Naive thymus-derived CD8-positive, alpha-beta T cell (primary cell): ENCODE data around the gene GABRB1. TPM values are rescaled to one million over a fixed set of nuclear protein-coding genes. Genes with fewer than 3 reads are reported as not detected.

Experiments
- ATAC-seq, 2 donors: fragments of 150-1000 bp; cut with Tn5 transposase in 1 of 2; sonication (Bioruptor Pico), chemical (Tn5 transposase) in 1 of 2; 1 replicate in 1 of 2; 2 replicates in 1 of 2; pipeline ENCODE4 v1.10.0; 2021; ENCODE audit warnings: mild to moderate bottlenecking in 2 of 2, moderate library complexity in 2 of 2
- POLR2A ChIA-PET: fragments of 350-600 bp; sonication (Branson Sonifier 250); formaldehyde crosslinking; loops from one replicate; lab custom pipeline; 2021; ENCODE audit warnings: antibody characterized with exemption; lab: Charles Lee
- DNase-seq, 10 donors: peaks; one replicate each; pipeline versions ENCODE4 v3.0.0 to v3.0.0-alpha.2; 2020 to 2022
- H3K27ac Mint-ChIP-seq, 10 donors: one replicate each; pipeline ENCODE4 v1.8.0; 2020 to 2022; ENCODE audit warnings: mild to moderate bottlenecking in 10 of 10, mixed read lengths in 10 of 10, moderate library complexity in 4 of 10, inconsistent platforms in 1 of 10
- H3K27me3 Mint-ChIP-seq, 5 donors: one replicate each; pipeline ENCODE4 v1.8.0; 2021 to 2022; ENCODE audit warnings: mixed read lengths in 5 of 5
- H3K36me3 Mint-ChIP-seq, 3 donors: one replicate each; pipeline ENCODE4 v1.8.0; 2020 to 2022; ENCODE audit warnings: mixed read lengths in 3 of 3, mild to moderate bottlenecking in 2 of 3, inconsistent platforms in 1 of 3
- H3K4me1 Mint-ChIP-seq, 4 donors: one replicate each; pipeline ENCODE4 v1.8.0; 2021 to 2022; ENCODE audit warnings: mixed read lengths in 4 of 4
- H3K4me3 Mint-ChIP-seq, 10 donors: one replicate each; pipeline ENCODE4 v1.8.0; 2020 to 2022; ENCODE audit warnings: mild to moderate bottlenecking in 10 of 10, mixed read lengths in 10 of 10, moderate library complexity in 6 of 10, inconsistent platforms in 1 of 10
- H3K9me3 Mint-ChIP-seq, 9 donors: one replicate each; pipeline ENCODE4 v1.8.0; 2020 to 2022; ENCODE audit warnings: mixed read lengths in 9 of 9, mild to moderate bottlenecking in 3 of 9, inconsistent platforms in 1 of 9, moderate library complexity in 1 of 9
- polyA plus RNA-seq, 3 donors: library from polyadenylated mRNA; unstranded; fragments of 300-500 nt; fragmentation: Illumina TruSeq; gene quantifications; one replicate each; pipeline ENCODE4 v1.2.3, GENCODE V29; 2021
- total RNA-seq, 8 experiments: library from RNA in 2 of 8; stranded (reverse) in 2 of 8; gene quantifications; one replicate each; pipeline ENCODE4 v1.2.3 and lab custom pipeline; 2021 to 2026

The GABRB1 gene
- total and polyA plus RNA-seq, 5 experiments from 2014 or later = not detected

GRCh38 chr4:47145630-47146029 is 114.3 kb downstream of the GABRB1 start:
- no peaks in the 10 kb centered on the region for H3K36me3 Mint-ChIP-seq
- no peaks in the 10 kb centered on the region for H3K4me1 Mint-ChIP-seq
- no peak for ATAC-seq
- H3K9me3 Mint-ChIP-seq = no peaks in the 10 kb centered on the region
- H3K27me3 Mint-ChIP-seq = peaks cover 2 to 31% (median 11%) of the 10 kb centered on the region in 5 donors
- DNase-seq = no peak
- no peak overlapping the region for H3K4me3 Mint-ChIP-seq
- no peak overlapping the region for H3K27ac Mint-ChIP-seq
- POLR2A ChIA-PET = no interaction called here

- ATAC-seq (no peak), DNase-seq (no peak)
- Mint-ChIP-seq H3K27me3 (peaks cover 0 to 17% (median 2%) of the 10 kb centered on the region in 5 donors), H3K4me1 (no peaks in the 10 kb centered on the region), H3K9me3 (no peaks in the 10 kb centered on the region), H3K4me3 (no peak overlapping the region), H3K36me3 (no peaks in the 10 kb centered on the region), H3K27ac (no peak overlapping the region)
- POLR2A ChIA-PET = no interaction called here
Measured at GRCh38 chr4:47154816-47155370, 123.5 kb downstream of the GABRB1 start.

- no peak overlapping the region for H3K4me3 Mint-ChIP-seq
- H3K9me3 Mint-ChIP-seq = no peaks in the 10 kb centered on the region
- no peak for DNase-seq
- H3K4me1 Mint-ChIP-seq = peaks cover 0 to 3% (median 1%) of the 10 kb centered on the region in 4 donors
- ATAC-seq = no peak
- peaks cover 0 to 17% (median 2%) of the 10 kb centered on the region in 5 donors for H3K27me3 Mint-ChIP-seq
- H3K27ac Mint-ChIP-seq = no peak overlapping the region
- POLR2A ChIA-PET = no interaction called here
- H3K36me3 Mint-ChIP-seq = no peaks in the 10 kb centered on the region
Measured at GRCh38 chr4:47155919-47156318, 124.6 kb downstream of the GABRB1 start.

GRCh38 chr4:47160095-47160494 is 128.7 kb downstream of the GABRB1 start:
- Mint-ChIP-seq H3K9me3 (peaks cover 0 to under 1% (median 0%) of the 10 kb centered on the region in 9 donors), H3K36me3 (no peaks in the 10 kb centered on the region), H3K27me3 (peaks cover 0 to 1% (median 0%) of the 10 kb centered on the region in 5 donors), H3K27ac (no peak overlapping the region), H3K4me3 (no peak overlapping the region), H3K4me1 (peaks cover 0 to 3% (median 1%) of the 10 kb centered on the region in 4 donors)
- DNase-seq = no peak
- no peak for ATAC-seq
- POLR2A ChIA-PET = no interaction called here

DNA sequence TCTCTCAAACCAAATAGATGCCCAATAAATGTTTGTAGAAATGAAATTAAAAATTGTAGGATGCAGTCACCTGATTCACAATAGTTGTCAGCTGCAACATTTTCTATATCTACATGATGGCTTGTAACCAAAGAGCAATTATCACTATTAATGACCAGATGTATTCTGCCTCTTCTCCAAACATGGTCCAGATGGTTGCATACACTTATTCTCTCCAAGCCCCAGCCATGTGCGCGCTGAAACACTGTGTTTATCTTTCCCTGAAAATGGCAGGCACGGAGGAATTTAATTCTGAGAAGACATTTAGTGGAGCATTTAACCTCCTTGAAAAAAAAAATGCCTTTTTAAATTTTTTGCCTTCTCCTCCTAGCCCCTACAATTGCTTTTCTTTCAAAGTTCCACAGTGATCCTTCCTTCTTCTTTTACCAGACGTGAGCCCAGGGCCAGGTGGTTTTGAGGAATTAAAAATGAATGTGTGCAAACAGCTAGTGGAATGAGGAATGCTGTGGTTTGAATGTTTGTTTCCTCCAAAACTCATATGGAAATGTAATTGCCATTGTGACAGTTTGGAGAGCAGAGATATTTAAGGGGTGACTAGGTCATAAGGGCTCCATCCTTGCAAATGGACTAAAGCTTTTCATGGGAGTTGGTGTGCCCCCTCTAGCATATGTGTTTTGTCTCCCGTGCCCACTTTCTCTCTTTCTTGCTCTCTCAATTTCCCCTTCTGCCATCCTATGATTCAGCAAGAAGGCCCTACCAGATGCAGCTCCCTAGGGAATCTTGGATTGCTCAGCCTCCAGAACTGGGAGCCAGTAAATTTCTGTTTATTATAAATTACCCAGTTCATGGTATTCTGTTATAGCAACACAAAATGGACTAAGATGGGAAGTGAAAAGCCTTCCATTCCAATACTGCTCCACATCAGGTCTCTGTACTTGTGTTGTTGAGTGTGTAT is 136.0 kb downstream of the GABRB1 start:
- H3K36me3 Mint-ChIP-seq = no peaks in the 10 kb centered on the region
- no peak for ATAC-seq
- DNase-seq = no peak
- POLR2A ChIA-PET = no interaction called here
- no peaks in the 10 kb centered on the region for H3K4me1 Mint-ChIP-seq
- no peak overlapping the region for H3K4me3 Mint-ChIP-seq
- no peak overlapping the region for H3K27ac Mint-ChIP-seq
- H3K9me3 Mint-ChIP-seq = peaks cover 0 to 8% (median 2%) of the 10 kb centered on the region in 9 donors
- H3K27me3 Mint-ChIP-seq = peaks cover 0 to 3% (median 0%) of the 10 kb centered on the region in 5 donors

DNA sequence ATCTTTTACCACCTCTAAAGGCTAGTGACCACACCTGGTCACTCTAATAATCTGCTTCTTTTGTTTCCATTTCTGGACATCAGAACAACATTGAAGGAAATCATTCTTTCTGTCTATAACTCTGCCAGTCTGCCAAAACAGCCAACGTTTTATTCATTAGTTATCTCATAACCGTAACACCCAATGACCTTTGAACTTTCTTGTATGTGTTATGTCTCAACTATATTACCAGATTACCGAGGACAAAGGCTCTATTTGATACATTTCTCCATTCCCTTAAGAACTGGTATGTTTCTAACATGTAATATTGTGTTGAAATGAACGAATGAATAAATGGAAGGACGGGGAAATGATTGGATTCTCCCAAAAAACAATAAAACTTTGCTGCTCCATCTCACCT is 152.7 kb downstream of the GABRB1 start:
- Mint-ChIP-seq H3K4me1 (no peaks in the 10 kb centered on the region), H3K4me3 (no peak overlapping the region), H3K9me3 (no peaks in the 10 kb centered on the region), H3K27ac (no peak overlapping the region), H3K27me3 (peaks cover 3 to 19% (median 9%) of the 10 kb centered on the region in 5 donors), H3K36me3 (no peaks in the 10 kb centered on the region)
- DNase-seq = no peak
- ATAC-seq = no peak
- POLR2A ChIA-PET = no interaction called here

GRCh38 chr4:47185761-47186160 is 154.4 kb downstream of the GABRB1 start:
- no peak overlapping the region for H3K27ac Mint-ChIP-seq
- no peaks in the 10 kb centered on the region for H3K4me1 Mint-ChIP-seq
- no peaks in the 10 kb centered on the region for H3K9me3 Mint-ChIP-seq
- ATAC-seq (no peak), DNase-seq (no peak)
- peaks cover 3 to 19% (median 9%) of the 10 kb centered on the region in 5 donors for H3K27me3 Mint-ChIP-seq
- no peaks in the 10 kb centered on the region for H3K36me3 Mint-ChIP-seq
- H3K4me3 Mint-ChIP-seq = no peak overlapping the region
- POLR2A ChIA-PET = no interaction called here

DNA sequence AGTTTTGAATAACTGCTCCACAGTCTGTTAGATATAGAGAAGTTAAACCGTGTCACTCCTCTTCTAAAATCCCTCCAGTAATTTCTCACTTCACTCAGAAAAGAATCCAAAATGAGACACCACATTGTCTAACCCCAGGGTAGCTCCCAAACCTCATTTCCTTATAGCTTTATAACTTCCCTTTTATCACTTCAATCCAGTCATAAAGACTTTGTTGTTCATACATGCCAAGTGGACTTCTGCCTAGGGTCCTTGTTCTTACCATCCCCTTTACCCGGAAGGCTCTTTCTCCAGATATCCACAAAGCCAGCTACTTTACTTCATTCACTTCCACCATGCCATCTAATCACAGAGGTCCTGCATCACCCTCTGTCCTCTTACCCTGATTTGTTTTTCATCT is 156.2 kb downstream of the GABRB1 start:
- Mint-ChIP-seq H3K36me3 (no peaks in the 10 kb centered on the region), H3K4me1 (no peaks in the 10 kb centered on the region), H3K4me3 (no peak overlapping the region), H3K27ac (no peak overlapping the region), H3K9me3 (no peaks in the 10 kb centered on the region), H3K27me3 (peaks cover 0 to 19% (median 9%) of the 10 kb centered on the region in 5 donors)
- ATAC-seq (no peak), DNase-seq (no peak)
- POLR2A ChIA-PET = no interaction called here

DNA sequence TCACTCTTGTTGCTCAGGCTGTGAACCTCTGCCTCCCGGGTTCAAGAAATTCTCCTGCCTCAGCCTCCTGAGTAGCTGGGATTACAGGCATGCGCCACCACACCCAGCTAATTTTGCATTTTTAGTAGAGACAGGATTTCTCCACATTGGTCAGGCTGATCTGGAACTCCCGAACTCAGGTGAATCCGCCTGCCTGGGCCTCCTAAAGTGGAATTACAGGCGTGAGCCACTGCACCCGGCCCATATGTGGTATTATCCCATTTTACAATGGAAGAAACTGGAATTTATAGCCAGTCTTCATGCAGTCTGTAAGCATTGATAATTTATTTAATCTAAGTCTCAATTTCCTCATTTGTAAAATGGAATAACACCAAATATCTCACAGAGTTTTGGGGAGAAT is 161.8 kb downstream of the GABRB1 start:
- Mint-ChIP-seq H3K4me3 (no peak overlapping the region), H3K27ac (no peak overlapping the region), H3K4me1 (no peaks in the 10 kb centered on the region), H3K36me3 (no peaks in the 10 kb centered on the region), H3K9me3 (peaks cover 0 to 1% (median 0%) of the 10 kb centered on the region in 9 donors), H3K27me3 (peaks cover 0 to 3% (median 0%) of the 10 kb centered on the region in 5 donors)
- POLR2A ChIA-PET = no interaction called here
- ATAC-seq (no peak), DNase-seq (no peak)

GRCh38 chr4:47194036-47194737 is 162.8 kb downstream of the GABRB1 start:
- Mint-ChIP-seq H3K9me3 (peaks cover 0 to 1% (median 0%) of the 10 kb centered on the region in 9 donors), H3K27me3 (peaks cover 0 to 10% (median 0%) of the 10 kb centered on the region in 5 donors), H3K4me1 (no peaks in the 10 kb centered on the region), H3K27ac (no peak overlapping the region), H3K36me3 (no peaks in the 10 kb centered on the region), H3K4me3 (no peak overlapping the region)
- POLR2A ChIA-PET = no interaction called here
- DNase-seq (no peak), ATAC-seq (no peak)

DNA sequence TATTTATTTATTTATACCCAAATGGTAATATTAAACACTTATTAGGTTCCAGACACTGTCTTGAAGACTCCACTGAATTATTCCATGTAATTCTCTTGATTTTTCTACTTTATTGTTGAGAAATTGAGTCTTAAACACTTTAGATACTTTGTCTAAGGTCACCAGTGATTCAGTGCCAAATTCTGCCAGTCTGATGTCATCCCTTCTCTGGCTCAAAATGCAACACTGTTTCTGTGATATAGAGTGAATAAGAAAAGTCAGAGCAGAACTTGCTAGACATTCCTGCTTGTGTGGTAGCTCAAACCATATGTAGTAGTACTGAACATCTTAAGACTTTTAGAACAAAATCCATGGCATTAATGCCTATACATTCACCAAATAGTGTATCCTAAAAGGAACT is 164.3 kb downstream of the GABRB1 start:
- POLR2A ChIA-PET = no interaction called here
- ATAC-seq (no peak), DNase-seq (no peak)
- H3K4me1 Mint-ChIP-seq = no peaks in the 10 kb centered on the region
- no peak overlapping the region for H3K4me3 Mint-ChIP-seq
- H3K9me3 Mint-ChIP-seq = peaks cover 0 to 1% (median 0%) of the 10 kb centered on the region in 9 donors
- H3K27ac Mint-ChIP-seq = no peak overlapping the region
- peaks cover 0 to 10% (median 0%) of the 10 kb centered on the region in 5 donors for H3K27me3 Mint-ChIP-seq
- H3K36me3 Mint-ChIP-seq = no peaks in the 10 kb centered on the region

DNA sequence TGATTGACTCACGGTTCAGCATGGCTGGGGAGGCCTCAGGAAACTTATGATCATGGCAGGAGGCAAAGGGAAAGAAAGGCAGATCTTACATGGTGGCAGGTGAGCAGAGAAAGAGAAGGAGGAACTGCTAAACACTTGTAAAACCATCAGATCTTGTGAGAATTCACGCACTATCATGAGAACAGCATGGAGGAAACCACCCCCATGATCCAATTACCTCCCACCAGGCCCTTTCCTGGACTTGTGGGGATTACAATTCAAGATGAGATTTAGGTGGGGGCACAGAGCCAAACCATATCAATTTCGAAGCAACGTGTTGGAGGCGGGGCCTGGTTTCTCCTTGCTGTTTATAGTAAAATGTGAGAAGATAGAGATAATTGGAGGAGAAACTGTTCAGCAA is 167.4 kb downstream of the GABRB1 start:
- H3K9me3 Mint-ChIP-seq = peaks cover 0 to 1% (median 0%) of the 10 kb centered on the region in 9 donors
- H3K36me3 Mint-ChIP-seq = no peaks in the 10 kb centered on the region
- H3K27ac Mint-ChIP-seq = no peak overlapping the region
- ATAC-seq = no peak
- H3K27me3 Mint-ChIP-seq = peaks cover 0 to 16% (median 2%) of the 10 kb centered on the region in 5 donors
- no peak overlapping the region for H3K4me3 Mint-ChIP-seq
- DNase-seq = no peak
- no peaks in the 10 kb centered on the region for H3K4me1 Mint-ChIP-seq
- POLR2A ChIA-PET = no interaction called here

DNA sequence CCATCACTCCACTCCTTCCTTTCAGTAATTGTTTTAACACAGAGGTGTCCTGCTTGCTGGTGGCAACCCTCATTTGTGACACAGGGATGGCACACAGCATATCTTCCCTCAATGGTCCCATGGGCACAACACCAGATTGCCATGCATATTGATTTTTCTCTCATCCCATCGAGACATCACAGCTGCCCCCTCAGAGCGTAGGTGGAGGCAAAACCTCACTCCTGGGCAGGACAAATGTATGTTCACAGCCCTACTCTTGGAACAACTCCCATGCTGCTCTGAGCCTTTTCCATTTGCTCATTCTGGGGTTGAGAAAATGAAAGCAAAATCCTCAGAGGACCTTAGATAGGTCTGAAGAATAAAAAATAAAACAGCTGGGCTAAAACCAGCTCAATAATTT is 172.2 kb downstream of the GABRB1 start:
- Mint-ChIP-seq H3K36me3 (no peaks in the 10 kb centered on the region), H3K27ac (no peak overlapping the region), H3K4me1 (no peaks in the 10 kb centered on the region), H3K27me3 (peaks cover 0 to 17% (median 0%) of the 10 kb centered on the region in 5 donors), H3K9me3 (no peaks in the 10 kb centered on the region), H3K4me3 (no peak overlapping the region)
- POLR2A ChIA-PET = no interaction called here
- DNase-seq (no peak), ATAC-seq (no peak)
